HG03558 (cell line): ENCODE results near the gene APPBP2.

Source experiments
- ATAC-seq: cut with Tn5 transposase; IDR thresholded peaks from one replicate; pipeline ENCODE4 v1.9.1; 2021; ENCODE audit warnings: moderate number of reproducible peaks; ENCODE audit not compliant: unreplicated experiment; ENCODE audit errors: extremely low read depth

Gene APPBP2

GRCh38 chr17:60410001-60410400, 116.0 kb downstream of the APPBP2 start:
- ATAC-seq = no peak

DNA sequence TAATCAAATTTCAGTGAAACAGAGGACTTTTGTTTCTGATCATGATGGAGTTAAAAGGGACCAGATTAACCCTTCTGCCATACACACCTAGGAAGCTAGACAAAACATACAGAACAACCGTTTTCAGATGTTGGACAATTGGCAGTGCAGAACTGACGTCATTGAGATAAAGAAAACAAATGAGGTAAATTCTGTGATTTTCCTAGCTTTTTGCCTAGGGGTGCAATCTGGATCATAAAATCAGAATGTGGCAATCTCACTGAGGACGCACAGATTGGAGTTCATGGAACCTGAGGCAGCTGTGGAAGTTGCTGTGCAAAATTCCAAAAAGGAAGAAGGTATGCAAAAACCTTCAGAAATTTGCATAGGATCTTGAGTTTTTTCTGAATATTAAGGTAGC, 119.2 kb downstream of the APPBP2 start:
- ATAC-seq = no peak

GRCh38 chr17:60403962-60404361, 122.1 kb downstream of the APPBP2 start:
- no peak for ATAC-seq

DNA sequence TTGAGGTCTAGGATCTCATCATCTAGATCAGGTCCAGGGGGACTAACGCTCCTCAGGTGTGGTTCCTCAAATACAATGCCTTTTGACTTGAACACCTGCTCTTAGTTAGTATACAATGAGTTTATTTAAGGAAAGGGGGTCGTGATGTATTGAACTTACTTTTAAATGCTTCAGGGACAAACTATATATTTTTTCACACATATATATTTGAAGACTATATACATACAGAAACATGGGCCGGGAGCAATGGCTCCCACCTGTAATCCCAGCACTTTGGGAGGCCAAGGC, 122.6 kb downstream of the APPBP2 start:
- no peak for ATAC-seq

- no peak for ATAC-seq
Observed at GRCh38 chr17:60401819-60402218, 124.2 kb downstream of the APPBP2 start.

DNA sequence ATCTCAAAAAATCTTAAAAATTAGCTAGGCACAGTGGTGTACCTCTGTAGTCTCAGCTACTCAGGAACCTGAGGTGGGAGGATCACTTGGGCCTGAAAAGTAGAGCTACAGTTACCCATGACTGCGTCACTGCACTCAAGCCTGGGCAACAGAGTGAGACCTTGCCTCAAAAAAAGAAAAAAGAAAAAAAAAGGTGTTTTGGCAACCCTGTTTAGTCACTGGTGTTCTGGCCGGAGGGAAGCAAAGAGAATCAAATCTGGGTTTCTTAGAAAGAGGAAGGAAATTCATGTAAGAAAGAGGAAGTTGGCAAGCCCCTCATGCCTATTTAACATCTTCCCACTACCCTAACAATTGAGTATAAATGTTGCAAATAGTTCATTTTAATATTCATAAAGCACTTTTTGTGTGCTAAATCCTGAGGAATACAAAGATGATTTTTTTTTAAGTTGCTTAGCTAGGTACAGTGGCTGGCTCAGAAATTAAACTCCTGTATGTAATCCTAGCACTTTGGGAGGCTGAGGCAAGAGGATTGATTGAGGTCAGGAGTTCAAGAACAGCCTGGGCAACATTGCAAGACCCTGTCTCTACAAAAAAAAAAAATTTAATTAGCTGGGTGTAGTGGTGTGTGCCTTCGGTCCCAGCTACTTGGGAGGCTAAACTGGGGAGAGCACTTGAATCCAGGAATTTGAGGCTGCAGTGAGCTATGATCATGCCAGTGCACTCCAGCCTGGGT, 127.6 kb downstream of the APPBP2 start:
- ATAC-seq = peak; percentile 43

GRCh38 chr17:60396412-60396811, 129.6 kb downstream of the APPBP2 start:
- ATAC-seq = no peak

DNA sequence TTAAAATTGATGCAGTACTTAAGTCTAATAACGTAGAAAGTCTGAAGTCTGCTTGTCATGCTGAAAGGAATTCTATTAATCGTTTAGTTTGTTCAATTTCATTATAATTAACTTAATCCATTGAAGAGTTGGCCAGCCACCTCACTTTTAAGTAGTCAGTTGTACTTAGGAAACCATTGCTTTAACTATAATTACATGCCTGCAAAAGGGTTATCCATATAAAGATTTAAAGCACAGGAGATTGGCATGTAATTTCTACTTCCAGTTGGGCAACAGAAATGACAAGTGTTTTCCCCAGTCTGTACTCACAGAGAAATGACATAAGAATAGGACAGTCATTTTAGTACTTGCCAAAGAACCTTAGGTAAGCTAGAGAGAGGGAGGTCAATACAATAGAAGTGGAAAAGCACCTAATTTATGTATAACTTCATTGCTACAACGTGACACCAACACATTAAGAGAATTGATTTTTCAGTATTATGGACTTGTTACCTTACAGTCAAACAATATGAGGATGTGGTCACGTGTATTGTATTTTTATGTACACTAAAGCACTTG, 130.5 kb downstream of the APPBP2 start:
- no peak for ATAC-seq

GRCh38 chr17:60393840-60394723, 132.0 kb downstream of the APPBP2 start:
- ATAC-seq = no peak
